Measurements from ENCODE around the gene CFAP20DC. TPM values are rescaled to one million over a fixed set of nuclear protein-coding genes. Genes with fewer than 3 reads are reported as not detected.
"Not testable (repeated sequence)": the region's sequence is repeated elsewhere in the genome, so short reads cannot be mapped to it uniquely, and the experiment has no call there.

The CFAP20DC gene
- total and polyA plus RNA-seq, 10 of the 15 experiments (the other 5 are each of a cell fraction or from before 2014, with no cell fraction given): 0.53 to 11.6 (median 2.0) TPM

DNA sequence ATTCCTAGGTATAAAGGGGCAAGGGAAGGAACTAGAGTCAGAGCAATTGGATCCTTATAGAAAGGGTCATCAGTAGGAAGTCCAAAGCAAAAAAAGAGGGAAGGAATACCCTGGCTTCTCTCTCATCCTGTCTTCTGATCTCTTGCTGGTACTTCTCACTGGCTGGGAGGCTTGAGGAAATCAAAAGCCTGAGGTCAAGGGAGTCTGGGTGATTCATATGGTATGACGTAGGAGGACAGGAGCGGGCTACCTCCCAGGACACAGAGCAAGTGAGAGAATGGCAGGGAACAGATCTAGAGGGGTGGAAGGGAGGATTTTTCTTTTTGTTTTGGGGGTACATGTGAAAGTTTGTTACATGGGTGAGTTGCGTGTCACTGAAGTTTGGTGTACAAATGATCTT, 76.0 kb downstream of the CFAP20DC start (continued):
- TF ChIP-seq, protein P1, sequence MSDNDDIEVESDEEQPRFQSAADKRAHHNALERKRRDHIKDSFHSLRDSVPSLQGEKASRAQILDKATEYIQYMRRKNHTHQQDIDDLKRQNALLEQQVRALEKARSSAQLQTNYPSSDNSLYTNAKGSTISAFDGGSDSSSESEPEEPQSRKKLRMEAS (IDR thresholded peaks at IDR 0.05; ENCODE audit: low read depth, low read length): no peak
- TF ChIP-seq POLR2A (IDR thresholded peaks at IDR 0.05; ENCODE audit: low read depth, low read length) (no peak), MYB (IDR thresholded peaks at IDR 0.05; ENCODE audit: borderline replicate concordance, low read depth, low read length) (no peak), SRF (IDR thresholded peaks at IDR 0.05; ENCODE audit: low read depth in 2 of 2, low read length in 2 of 2) (no peak), CBX3 (IDR thresholded peaks at IDR 0.05; ENCODE audit: borderline replicate concordance, low read depth) (no peak), SMC3 (IDR thresholded peaks at IDR 0.05; ENCODE audit: borderline replicate concordance, low read length) (no peak), ETV6 (conservative IDR thresholded peaks at IDR 0.05 in 1 of 2, IDR thresholded peaks at IDR 0.05 in 1 of 2; ENCODE audit: borderline replicate concordance in 1 of 2, low read depth in 1 of 2) (no peak)

DNA sequence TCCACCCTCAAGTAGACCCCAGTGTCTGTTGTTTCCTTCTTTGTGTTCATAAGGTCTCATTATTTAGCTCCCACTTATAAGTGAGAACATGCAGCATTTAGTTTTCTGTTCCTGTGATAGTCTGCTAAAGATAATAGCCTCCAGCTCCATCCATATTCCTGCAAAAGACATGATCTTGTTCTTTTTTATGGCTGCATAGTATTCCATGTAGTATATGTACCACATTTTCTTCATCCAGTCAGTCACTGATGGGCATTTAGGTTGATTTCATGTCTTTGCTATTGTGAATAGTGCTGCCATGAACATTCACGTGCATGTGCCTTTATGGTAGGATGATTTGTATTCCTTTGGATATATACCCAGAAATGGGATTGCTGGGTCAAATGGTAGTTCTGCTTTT, 82.0 kb downstream of the CFAP20DC start:
- H3K27ac ChIP-seq (ENCODE audit: control insufficient read depth, insufficient read depth); H4K20me1 ChIP-seq (ENCODE audit: control insufficient read depth, insufficient read depth); H2AFZ ChIP-seq (ENCODE audit: control insufficient read depth, low read depth, low read length); FAIRE-seq; intact Hi-C loops (cut with micrococcal nuclease; ENCODE audit: unreplicated experiment); H3K4me1 ChIP-seq (ENCODE audit: control insufficient read depth, insufficient read depth, low read length); H3K79me2 ChIP-seq (ENCODE audit: control insufficient read depth, insufficient read depth, low read length); H3K4me3 ChIP-seq; H3K4me2 ChIP-seq (ENCODE audit: control insufficient read depth, insufficient read depth); in situ Hi-C loops (cut with MboI); H3K9me3 ChIP-seq (replicated peaks; ENCODE audit: control insufficient read depth, insufficient read depth, low read length); ATAC-seq; RAD21 ChIA-PET (ENCODE audit: unreplicated experiment); H3K27me3 ChIP-seq (replicated peaks in 1 of 2; ENCODE audit: control insufficient read depth in 2 of 2, insufficient read depth in 2 of 2, low read length in 1 of 2); BruUV-seq (replicated peaks); DNase-seq (ENCODE audit: low read depth, low spot score); H3K36me3 ChIP-seq (ENCODE audit: control insufficient read depth in 2 of 2, insufficient read depth in 2 of 2, low read length in 1 of 2); H3K9ac ChIP-seq (ENCODE audit: control insufficient read depth, insufficient read depth, low read length): not testable (repeated sequence)
- 31% methylated on average over 1 of the region's 1 CpG for WGBS (ENCODE audit: insufficient coverage, insufficient replicate concordance, low lambda C conversion rate, missing lambda C conversion rate)
- ChIA-PET POLR2A (interaction anchor here (1.4 kb wide), 1 partner anchor 14 kb away, joined by 3 read pairs; no protein-coding TSS in a partner anchor), SMC1A (ENCODE audit: uncharacterized antibody, unreplicated experiment) (interaction anchor here (2.6 kb wide), 1 partner anchor 10 kb away, joined by 7 read pairs; no protein-coding TSS in a partner anchor), CTCF (interaction anchor here (1.5 kb wide), 1 partner anchor 13 kb away, joined by 4 read pairs; no protein-coding TSS in a partner anchor)
